Upper lobe of left lung (tissue), 6 donors: ENCODE data around the gene CARF. TPM values are rescaled to one million over a fixed set of nuclear protein-coding genes. Genes with fewer than 3 reads are reported as not detected.
"Not testable (repeated sequence)": the region's sequence is repeated elsewhere in the genome, so short reads cannot be mapped to it uniquely, and the experiment has no call there.

Source experiments
- ATAC-seq, 2 donors: fragments of 200-7000 bp; cut with Tn5 transposase; one replicate each; pipeline ENCODE4 v1.9.1; 2022; ENCODE audit warnings: mild to moderate bottlenecking in 2 of 2, moderate library complexity in 2 of 2; ENCODE audit not compliant: low FRiP score in 2 of 2
- DNase-seq, 2 donors: peaks; one replicate each; pipeline ENCODE4 v3.0.0-alpha.2; 2019 to 2020
- H3K27ac ChIP-seq, 4 donors: fragments of 200-600 bp; sonication (generic); one replicate each; pipeline ENCODE4 v1.5.1; 2016 to 2019
- H3K27me3 ChIP-seq, 4 donors: fragments of 200-600 bp; sonication (generic); one replicate each; pipeline ENCODE4 v1.5.1; 2017 to 2019
- H3K36me3 ChIP-seq, 4 donors: fragments of 200-600 bp; sonication (generic); one replicate each; pipeline ENCODE4 v1.5.1; 2016 to 2019
- H3K4me1 ChIP-seq, 4 donors: fragments of 200-600 bp; sonication (generic); one replicate each; pipeline ENCODE4 v1.5.1; 2018 to 2019
- H3K4me3 ChIP-seq, 4 donors: fragments of 200-600 bp; sonication (generic); one replicate each; pipeline ENCODE4 v1.5.1; 2017 to 2019; ENCODE audit warnings: mild to moderate bottlenecking in 2 of 4, moderate library complexity in 1 of 4
- H3K9me3 ChIP-seq, 4 donors: fragments of 200-600 bp; sonication (generic); one replicate each; pipeline ENCODE4 v1.5.1; 2018 to 2019
- EP300 ChIP-seq, 4 donors: sonication (generic); formaldehyde crosslinking; IDR thresholded peaks; one replicate each; pipeline ENCODE4 v1.5.1; 2017; ENCODE audit warnings: antibody characterized with exemption in 4 of 4, control low read depth in 2 of 4
- POLR2A ChIP-seq, 4 donors: fragments of 450-650 bp; IDR thresholded peaks; one replicate each; pipeline ENCODE4 v1.5.1; 2016 to 2017; ENCODE audit warnings: antibody characterized with exemption in 4 of 4, mild to moderate bottlenecking in 2 of 4
- POLR2AphosphoS5 ChIP-seq, 2 donors: sonication (generic); formaldehyde crosslinking; IDR thresholded peaks; one replicate each; pipeline ENCODE4 v1.5.1; 2017; ENCODE audit warnings: antibody characterized with exemption in 2 of 2
- whole genome bisulfite sequencing, 2 donors: methylation state at CpG; one replicate each; pipeline ENCODE4 v1.1.5; 2017 to 2018; 5-methylcytosine and 5-hydroxymethylcytosine counted together
- total RNA-seq, 6 donors: library from RNA; depleted of rRNA in 4 of 6; stranded (reverse); fragments of >200 nt in 4 of 6; gene quantifications; one replicate each; pipeline versions ENCODE4 v1.1.0 to v1.2.1, GENCODE V29; 2016 to 2021
- TF ChIP-seq, protein P1 (sequence below), 6 experiments: fragments of 450-650 bp in 4 of 6; fragments of 200-600 bp in 2 of 6; sonication (generic) in 2 of 6; IDR thresholded peaks; one replicate each; pipeline ENCODE4 v1.5.1; 2016 to 2019; ENCODE audit warnings: antibody characterized with exemption in 6 of 6
- donor health status: DM: no; HTN: no; CAD: no; lungs with moderate emphysema.
- donor health status: DM: no; HTN: yes; CAD: no; lungs with severe emphysema.

Gene CARF
- total RNA-seq, 6 donors from 2014 or later: 6.4 to 24.1 (median 8.7) TPM

DNA sequence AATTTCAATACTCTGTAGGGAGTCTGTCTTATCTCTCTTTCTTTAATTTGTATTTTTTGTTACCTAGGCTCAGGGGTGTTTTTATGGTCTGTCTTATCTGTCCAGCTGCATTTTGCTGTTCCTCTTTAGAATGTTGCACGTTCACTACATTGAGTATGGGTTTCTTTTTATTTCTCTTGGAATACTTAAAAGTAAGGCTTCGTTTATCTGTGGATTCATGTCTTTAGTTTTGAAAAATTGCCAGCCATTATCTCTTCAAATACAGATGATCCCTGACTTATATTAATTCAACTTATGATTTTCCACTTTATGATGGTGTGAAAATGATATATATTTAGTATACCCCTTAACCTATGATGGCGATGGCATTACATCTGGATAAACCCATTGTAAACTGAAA, 26.9 kb downstream of the CARF start:
- no peak for TF ChIP-seq EP300 (IDR thresholded peaks at IDR 0.05)
- TF ChIP-seq, protein P1, sequence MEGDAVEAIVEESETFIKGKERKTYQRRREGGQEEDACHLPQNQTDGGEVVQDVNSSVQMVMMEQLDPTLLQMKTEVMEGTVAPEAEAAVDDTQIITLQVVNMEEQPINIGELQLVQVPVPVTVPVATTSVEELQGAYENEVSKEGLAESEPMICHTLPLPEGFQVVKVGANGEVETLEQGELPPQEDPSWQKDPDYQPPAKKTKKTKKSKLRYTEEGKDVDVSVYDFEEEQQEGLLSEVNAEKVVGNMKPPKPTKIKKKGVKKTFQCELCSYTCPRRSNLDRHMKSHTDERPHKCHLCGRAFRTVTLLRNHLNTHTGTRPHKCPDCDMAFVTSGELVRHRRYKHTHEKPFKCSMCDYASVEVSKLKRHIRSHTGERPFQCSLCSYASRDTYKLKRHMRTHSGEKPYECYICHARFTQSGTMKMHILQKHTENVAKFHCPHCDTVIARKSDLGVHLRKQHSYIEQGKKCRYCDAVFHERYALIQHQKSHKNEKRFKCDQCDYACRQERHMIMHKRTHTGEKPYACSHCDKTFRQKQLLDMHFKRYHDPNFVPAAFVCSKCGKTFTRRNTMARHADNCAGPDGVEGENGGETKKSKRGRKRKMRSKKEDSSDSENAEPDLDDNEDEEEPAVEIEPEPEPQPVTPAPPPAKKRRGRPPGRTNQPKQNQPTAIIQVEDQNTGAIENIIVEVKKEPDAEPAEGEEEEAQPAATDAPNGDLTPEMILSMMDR (IDR thresholded peaks at IDR 0.05): no peak
- TF ChIP-seq POLR2AphosphoS5 (IDR thresholded peaks at IDR 0.05): no peak
- no peak for ATAC-seq
- no peaks in the 10 kb centered on the region for H3K4me1 ChIP-seq
- 98 to 99% methylated on average over 3 of the region's 3 CpGs for WGBS, 2 donors
- H3K27ac ChIP-seq: no peak overlapping the region
- peaks cover 0 to 13% (median 2%) of the 10 kb centered on the region in 4 donors for H3K36me3 ChIP-seq
- DNase-seq: no peak
- no peaks in the 10 kb centered on the region for H3K9me3 ChIP-seq
- H3K4me3 ChIP-seq: no peak overlapping the region
- no peaks in the 10 kb centered on the region for H3K27me3 ChIP-seq

DNA sequence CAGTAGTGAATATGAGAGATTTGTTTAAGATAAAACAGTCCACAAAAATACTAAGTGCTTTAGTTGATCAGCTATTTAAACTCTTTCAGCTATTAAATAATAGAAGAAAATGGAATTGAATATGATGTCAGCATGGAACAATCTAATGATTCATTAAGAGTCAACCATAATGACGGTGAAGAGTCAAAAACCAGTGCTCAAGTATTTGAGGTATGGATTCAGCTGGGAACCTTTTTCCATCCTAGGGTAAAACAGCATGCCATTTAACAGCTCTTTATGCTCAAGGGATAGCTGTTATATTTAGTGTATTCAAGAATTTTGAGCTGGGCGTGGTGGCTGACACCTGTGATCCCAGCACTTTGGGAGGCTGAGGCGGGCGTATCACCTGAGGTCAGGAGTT, 29.7 kb downstream of the CARF start:
- no peak for TF ChIP-seq EP300 (IDR thresholded peaks at IDR 0.05)
- TF ChIP-seq, protein P1 (IDR thresholded peaks at IDR 0.05): no peak
- TF ChIP-seq POLR2AphosphoS5 (IDR thresholded peaks at IDR 0.05): no peak
- TF ChIP-seq POLR2A (IDR thresholded peaks at IDR 0.05): no peak
- no peaks in the 10 kb centered on the region for H3K4me1 ChIP-seq
- DNase-seq (no peak), ATAC-seq (no peak)
- WGBS, 2 donors: 93 to 98% methylated on average over 4 of the region's 4 CpGs
- no peaks in the 10 kb centered on the region for H3K27me3 ChIP-seq
- H3K4me3 ChIP-seq: no peak overlapping the region
- no peaks in the 10 kb centered on the region for H3K9me3 ChIP-seq
- H3K36me3 ChIP-seq: peaks cover 0 to 13% (median 2%) of the 10 kb centered on the region in 4 donors
- H3K27ac ChIP-seq: no peak overlapping the region

DNA sequence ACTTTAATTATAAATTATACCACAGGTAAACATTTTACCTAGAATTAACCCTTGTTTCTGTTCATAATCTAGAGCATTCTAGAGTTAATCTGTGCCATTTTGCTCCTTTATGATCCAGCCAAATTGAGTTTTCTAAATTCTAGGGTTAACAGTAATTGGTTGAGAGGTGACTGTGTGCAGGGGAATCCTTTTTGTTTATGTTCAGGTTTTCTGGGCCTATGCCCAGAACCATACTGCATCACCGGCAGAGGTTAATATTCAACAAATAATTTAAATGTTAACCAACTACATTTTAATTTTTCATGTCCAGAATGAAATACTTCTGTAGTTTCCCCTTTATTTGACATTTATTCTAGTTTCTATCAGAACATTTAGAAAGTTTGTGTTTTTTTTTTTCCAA, 32.3 kb downstream of the CARF start:
- Histone ChIP-seq H3K27ac (no peak overlapping the region), H3K9me3 (peaks cover 0 to 4% (median 2%) of the 10 kb centered on the region in 4 donors), H3K27me3 (no peaks in the 10 kb centered on the region), H3K4me1 (no peaks in the 10 kb centered on the region), H3K4me3 (no peak overlapping the region), H3K36me3 (peaks cover 0 to 7% (median 2%) of the 10 kb centered on the region in 4 donors)
- DNase-seq (no peak), ATAC-seq (no peak)
- WGBS, 2 donors: 73 to 80% methylated on average over 1 of the region's 1 CpG
- TF ChIP-seq, protein P1 (IDR thresholded peaks at IDR 0.05): no peak
- TF ChIP-seq EP300 (IDR thresholded peaks at IDR 0.05) (no peak), POLR2AphosphoS5 (IDR thresholded peaks at IDR 0.05) (no peak), POLR2A (IDR thresholded peaks at IDR 0.05) (no peak)

DNA sequence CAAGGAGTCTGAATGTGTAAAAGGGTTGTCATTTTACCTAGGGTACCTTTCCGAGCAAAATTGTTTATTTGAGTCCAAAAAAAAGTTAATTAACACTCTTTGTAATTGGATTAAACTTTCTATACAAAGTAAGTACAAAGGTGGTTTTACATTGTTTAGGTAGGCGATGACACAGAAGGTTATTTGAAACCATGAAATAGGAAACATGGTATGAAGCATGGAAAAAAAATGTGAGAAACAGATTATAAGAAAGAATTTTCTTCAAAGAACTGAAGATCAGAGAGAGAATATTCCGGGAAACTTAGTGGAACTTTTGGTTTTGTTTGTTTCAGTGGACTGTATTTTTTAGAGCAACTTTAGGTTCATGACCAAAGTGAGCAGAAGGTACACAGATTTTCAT, 32.7 kb downstream of the CARF start:
- ATAC-seq (no peak), DNase-seq (no peak)
- Histone ChIP-seq H3K27me3 (no peaks in the 10 kb centered on the region), H3K4me3 (no peak overlapping the region), H3K27ac (no peak overlapping the region), H3K4me1 (no peaks in the 10 kb centered on the region), H3K9me3 (peaks cover 0 to 4% (median 2%) of the 10 kb centered on the region in 4 donors), H3K36me3 (peaks cover 0 to 4% (median 2%) of the 10 kb centered on the region in 4 donors)
- TF ChIP-seq POLR2A (IDR thresholded peaks at IDR 0.05): no peak
- no peak for TF ChIP-seq POLR2AphosphoS5 (IDR thresholded peaks at IDR 0.05)
- TF ChIP-seq EP300 (IDR thresholded peaks at IDR 0.05): no peak
- TF ChIP-seq, protein P1 (IDR thresholded peaks at IDR 0.05): no peak
- 89 to 90% methylated on average over 3 of the region's 3 CpGs for WGBS, 2 donors

DNA sequence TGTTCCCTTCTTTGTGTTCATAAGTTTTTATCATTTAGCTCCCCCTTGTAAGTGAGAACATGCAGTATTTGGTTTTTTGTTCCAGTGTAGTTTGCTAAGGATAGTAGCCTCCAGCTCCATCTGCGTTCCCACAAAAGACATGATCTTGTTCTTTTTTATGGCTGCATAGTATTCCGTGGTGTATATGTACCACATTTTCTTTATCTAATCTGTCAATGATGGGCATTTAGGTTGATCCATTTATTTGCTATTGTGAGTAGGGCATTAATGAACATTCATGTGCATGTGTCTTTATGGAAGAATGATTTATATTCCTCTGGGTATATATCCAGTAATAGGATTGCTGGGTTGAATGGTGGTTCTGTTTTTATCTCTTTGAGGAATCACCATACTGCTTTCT, 33.4 kb downstream of the CARF start:
- no peak for DNase-seq
- TF ChIP-seq POLR2AphosphoS5 (IDR thresholded peaks at IDR 0.05) (no peak), POLR2A (IDR thresholded peaks at IDR 0.05) (no peak), EP300 (IDR thresholded peaks at IDR 0.05) (no peak)
- TF ChIP-seq, protein P1 (IDR thresholded peaks at IDR 0.05): no peak
- H3K27me3 ChIP-seq: no peaks in the 10 kb centered on the region
- no peak overlapping the region for H3K27ac ChIP-seq
- WGBS, 2 donors: 98 to 100% methylated on average over 2 of the region's 2 CpGs
- ATAC-seq: no peak
- no peaks in the 10 kb centered on the region for H3K4me1 ChIP-seq
- H3K36me3 ChIP-seq: peaks cover 0 to 4% (median 2%) of the 10 kb centered on the region in 4 donors
- H3K4me3 ChIP-seq: no peak overlapping the region
- H3K9me3 ChIP-seq: peaks cover 0 to 4% (median 2%) of the 10 kb centered on the region in 4 donors

DNA sequence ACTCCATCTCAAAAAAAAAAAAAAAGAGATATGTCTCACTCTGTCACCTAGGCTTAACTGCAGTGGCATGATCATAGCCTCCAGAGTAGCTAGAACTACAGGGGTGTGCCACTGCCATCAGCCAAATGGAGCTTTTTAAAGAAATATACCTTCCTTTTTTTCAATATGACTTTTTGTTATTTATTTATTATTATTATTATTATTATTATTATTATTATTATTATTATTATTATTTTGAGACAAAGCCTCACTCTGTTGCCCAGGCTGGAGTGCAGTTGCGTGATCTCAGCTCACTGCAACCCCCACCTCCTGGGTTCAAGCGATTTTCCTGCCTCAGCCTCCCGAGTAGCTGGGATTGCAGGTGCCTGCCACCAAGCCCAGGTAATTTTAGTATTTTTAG, 37.3 kb downstream of the CARF start:
- H3K27me3 ChIP-seq, H3K4me3 ChIP-seq, H3K36me3 ChIP-seq, DNase-seq, H3K9me3 ChIP-seq, H3K27ac ChIP-seq, H3K4me1 ChIP-seq, ATAC-seq: not testable (repeated sequence)
- 98 to 100% methylated on average over 3 of the region's 3 CpGs for WGBS, 2 donors
